ENCODE results near the gene PTGES2.
"Not testable (repeated sequence)": the region's sequence is repeated elsewhere in the genome, so short reads cannot be mapped to it uniquely, and the experiment has no call there.

DNA sequence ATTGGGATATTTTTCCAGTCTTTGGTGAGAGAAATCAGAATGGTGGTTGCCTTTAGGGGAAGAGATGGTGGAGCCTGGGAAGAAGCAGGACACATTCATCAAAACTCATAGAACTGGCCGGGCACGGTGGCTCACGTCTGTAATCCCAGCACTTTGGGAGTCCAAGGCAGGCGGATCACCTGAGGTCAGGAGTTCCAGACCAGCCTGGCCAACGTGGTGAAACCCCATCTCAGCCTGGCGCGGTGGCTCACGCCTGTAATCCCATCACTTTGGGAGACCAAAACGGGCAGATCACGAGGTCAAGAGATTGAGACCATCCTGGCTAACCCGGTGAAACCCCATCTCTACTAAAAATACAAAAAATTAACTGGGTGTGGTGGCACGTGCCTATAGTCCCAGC lies 15.8 kb downstream of the PTGES2 start:
- TF ChIP-seq, protein P1, sequence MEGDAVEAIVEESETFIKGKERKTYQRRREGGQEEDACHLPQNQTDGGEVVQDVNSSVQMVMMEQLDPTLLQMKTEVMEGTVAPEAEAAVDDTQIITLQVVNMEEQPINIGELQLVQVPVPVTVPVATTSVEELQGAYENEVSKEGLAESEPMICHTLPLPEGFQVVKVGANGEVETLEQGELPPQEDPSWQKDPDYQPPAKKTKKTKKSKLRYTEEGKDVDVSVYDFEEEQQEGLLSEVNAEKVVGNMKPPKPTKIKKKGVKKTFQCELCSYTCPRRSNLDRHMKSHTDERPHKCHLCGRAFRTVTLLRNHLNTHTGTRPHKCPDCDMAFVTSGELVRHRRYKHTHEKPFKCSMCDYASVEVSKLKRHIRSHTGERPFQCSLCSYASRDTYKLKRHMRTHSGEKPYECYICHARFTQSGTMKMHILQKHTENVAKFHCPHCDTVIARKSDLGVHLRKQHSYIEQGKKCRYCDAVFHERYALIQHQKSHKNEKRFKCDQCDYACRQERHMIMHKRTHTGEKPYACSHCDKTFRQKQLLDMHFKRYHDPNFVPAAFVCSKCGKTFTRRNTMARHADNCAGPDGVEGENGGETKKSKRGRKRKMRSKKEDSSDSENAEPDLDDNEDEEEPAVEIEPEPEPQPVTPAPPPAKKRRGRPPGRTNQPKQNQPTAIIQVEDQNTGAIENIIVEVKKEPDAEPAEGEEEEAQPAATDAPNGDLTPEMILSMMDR (IDR thresholded peaks at IDR 0.05) = not testable (repeated sequence)
- TF ChIP-seq POLR2A, POLR2AphosphoS5, EP300 (IDR thresholded peaks at IDR 0.05): not testable (repeated sequence)

Data from upper lobe of left lung (tissue), 4 donors.